Neural cell (in vitro differentiated cells): ENCODE results near the gene ANHX.
"Not testable (repeated sequence)": the region's sequence is repeated elsewhere in the genome, so short reads cannot be mapped to it uniquely, and the experiment has no call there.

Experiments
- CTCF ChIP-seq: fragments of 450-650 bp; IDR thresholded peaks from 2 replicates; pipeline ENCODE4 v1.5.1; 2014; ENCODE audit warnings: antibody characterized with exemption, mild to moderate bottlenecking, moderate library complexity; ENCODE audit not compliant: poor library complexity, severe bottlenecking
- EP300 ChIP-seq: fragments of 450-650 bp; conservative IDR thresholded peaks from 2 replicates; pipeline ENCODE4 v1.6.1; 2014; ENCODE audit warnings: antibody characterized with exemption, mild to moderate bottlenecking, moderate library complexity; ENCODE audit not compliant: poor library complexity, severe bottlenecking
- EZH2 ChIP-seq: fragments of 200-600, 300-800 bp; shearing (Covaris generic), sonication (generic); IDR thresholded peaks from 2 replicates; pipeline ENCODE4 v1.6.1; 2014; ENCODE audit warnings: antibody characterized with exemption, low read length, borderline replicate concordance, mild to moderate bottlenecking; ENCODE audit not compliant: insufficient read depth, poor library complexity, severe bottlenecking
- MXI1 ChIP-seq: fragments of 450-650 bp; conservative IDR thresholded peaks from 2 replicates; pipeline ENCODE4 v1.6.1; 2014; ENCODE audit warnings: antibody characterized with exemption, mild to moderate bottlenecking; ENCODE audit not compliant: poor library complexity, severe bottlenecking
- RAD21 ChIP-seq: fragments of 450-650 bp; conservative IDR thresholded peaks from 2 replicates; pipeline ENCODE4 v1.6.1; 2014; ENCODE audit warnings: antibody characterized with exemption, mild to moderate bottlenecking, moderate library complexity
- TAF1 ChIP-seq: IDR thresholded peaks from 2 replicates; pipeline ENCODE4 v1.6.1; 2012; ENCODE audit warnings: low read depth
- TF ChIP-seq, protein P1 (sequence below): IDR thresholded peaks from 2 replicates; pipeline ENCODE4 v1.6.1; 2012; ENCODE audit warnings: borderline replicate concordance

DNA sequence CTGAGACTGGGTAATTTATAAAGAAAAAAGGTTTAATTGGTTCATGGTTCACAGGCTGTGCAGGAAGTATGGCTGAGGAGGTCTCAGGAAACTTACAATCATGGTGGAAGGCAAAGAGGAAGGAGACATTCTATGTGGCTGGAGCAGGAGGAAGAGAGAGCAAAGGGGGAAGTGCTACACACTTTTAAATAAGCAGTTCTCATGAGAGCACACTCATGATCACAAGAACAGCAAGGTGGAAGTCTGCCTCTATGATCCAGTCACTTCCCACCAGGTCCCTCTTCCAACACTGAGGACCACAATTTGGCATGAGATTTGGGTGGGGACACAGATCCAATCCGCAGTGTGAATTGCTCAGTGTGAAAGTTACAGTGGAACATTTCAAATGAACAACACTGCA is 20.2 kb upstream of the ANHX start:
- TF ChIP-seq CTCF, EP300, TAF1, EZH2, MXI1, RAD21: not testable (repeated sequence)
- TF ChIP-seq, protein P1, sequence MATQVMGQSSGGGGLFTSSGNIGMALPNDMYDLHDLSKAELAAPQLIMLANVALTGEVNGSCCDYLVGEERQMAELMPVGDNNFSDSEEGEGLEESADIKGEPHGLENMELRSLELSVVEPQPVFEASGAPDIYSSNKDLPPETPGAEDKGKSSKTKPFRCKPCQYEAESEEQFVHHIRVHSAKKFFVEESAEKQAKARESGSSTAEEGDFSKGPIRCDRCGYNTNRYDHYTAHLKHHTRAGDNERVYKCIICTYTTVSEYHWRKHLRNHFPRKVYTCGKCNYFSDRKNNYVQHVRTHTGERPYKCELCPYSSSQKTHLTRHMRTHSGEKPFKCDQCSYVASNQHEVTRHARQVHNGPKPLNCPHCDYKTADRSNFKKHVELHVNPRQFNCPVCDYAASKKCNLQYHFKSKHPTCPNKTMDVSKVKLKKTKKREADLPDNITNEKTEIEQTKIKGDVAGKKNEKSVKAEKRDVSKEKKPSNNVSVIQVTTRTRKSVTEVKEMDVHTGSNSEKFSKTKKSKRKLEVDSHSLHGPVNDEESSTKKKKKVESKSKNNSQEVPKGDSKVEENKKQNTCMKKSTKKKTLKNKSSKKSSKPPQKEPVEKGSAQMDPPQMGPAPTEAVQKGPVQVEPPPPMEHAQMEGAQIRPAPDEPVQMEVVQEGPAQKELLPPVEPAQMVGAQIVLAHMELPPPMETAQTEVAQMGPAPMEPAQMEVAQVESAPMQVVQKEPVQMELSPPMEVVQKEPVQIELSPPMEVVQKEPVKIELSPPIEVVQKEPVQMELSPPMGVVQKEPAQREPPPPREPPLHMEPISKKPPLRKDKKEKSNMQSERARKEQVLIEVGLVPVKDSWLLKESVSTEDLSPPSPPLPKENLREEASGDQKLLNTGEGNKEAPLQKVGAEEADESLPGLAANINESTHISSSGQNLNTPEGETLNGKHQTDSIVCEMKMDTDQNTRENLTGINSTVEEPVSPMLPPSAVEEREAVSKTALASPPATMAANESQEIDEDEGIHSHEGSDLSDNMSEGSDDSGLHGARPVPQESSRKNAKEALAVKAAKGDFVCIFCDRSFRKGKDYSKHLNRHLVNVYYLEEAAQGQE, result not testable (repeated sequence)
